Neuronal stem cell (in vitro differentiated cells): ENCODE measurements around the gene GALNTL6.

Source experiments
- DNase-seq: peaks from one replicate; pipeline ENCODE4 v3.0.0-alpha.2; 2013; ENCODE audit warnings: low spot score
- H2AFZ ChIP-seq: one replicate; pipeline ENCODE4 v1.6.1; 2013; ENCODE audit warnings: mild to moderate bottlenecking, low read length, inconsistent platforms
- H2AK5ac ChIP-seq: 2 replicates; pipeline ENCODE4 v1.6.1; 2013; ENCODE audit warnings: low read depth, mild to moderate bottlenecking, inconsistent platforms, low read length, moderate library complexity, mixed read lengths
- H2BK120ac ChIP-seq: 2 replicates; pipeline ENCODE4 v1.6.1; 2013; ENCODE audit warnings: low read depth, mild to moderate bottlenecking, inconsistent platforms, low read length, moderate library complexity, mixed read lengths
- H2BK12ac ChIP-seq: one replicate; pipeline ENCODE4 v1.6.1; 2013; ENCODE audit warnings: low read length, inconsistent platforms
- H2BK15ac ChIP-seq: 2 replicates; pipeline ENCODE4 v1.6.1; 2013; ENCODE audit warnings: mild to moderate bottlenecking, low read length, inconsistent platforms, mixed read lengths
- H2BK5ac ChIP-seq: one replicate; pipeline ENCODE4 v1.6.1; 2013; ENCODE audit warnings: inconsistent platforms, mild to moderate bottlenecking, low read length, moderate library complexity
- H3K14ac ChIP-seq: one replicate; pipeline ENCODE4 v1.6.1; 2013; ENCODE audit warnings: low read length, inconsistent platforms
- H3K18ac ChIP-seq: 2 replicates; pipeline ENCODE4 v1.6.1; 2013; ENCODE audit warnings: low read length, inconsistent platforms
- H3K23ac ChIP-seq: 2 replicates; pipeline ENCODE4 v1.6.1; 2013; ENCODE audit warnings: low read depth, mild to moderate bottlenecking, mixed read lengths, low read length, inconsistent platforms; ENCODE audit not compliant: poor library complexity
- H3K27ac ChIP-seq: replicated peaks from 3 replicates; pipeline ENCODE4 v1.5.1; 2013; ENCODE audit warnings: low read length, inconsistent platforms
- H3K27me3 ChIP-seq, 3 experiments: 2 replicates each; pipeline ENCODE4 v1.6.1; 2013; ENCODE audit warnings: low read length in 3 of 3, mild to moderate bottlenecking in 2 of 3, inconsistent platforms in 1 of 3, low read depth in 1 of 3, mixed read lengths in 1 of 3, moderate library complexity in 1 of 3; ENCODE audit not compliant: control insufficient read depth in 3 of 3, insufficient read depth in 3 of 3
- H3K36me3 ChIP-seq, 2 donors: replicated peaks in 1 of 2; 2 replicates each; pipeline ENCODE4 v1.6.1; 2013; ENCODE audit warnings: low read length in 2 of 2; ENCODE audit not compliant: control insufficient read depth in 2 of 2, insufficient read depth in 2 of 2
- H3K4ac ChIP-seq: 2 replicates; pipeline ENCODE4 v1.6.1; 2013; ENCODE audit warnings: inconsistent platforms, mild to moderate bottlenecking, low read length, moderate library complexity
- H3K4me1 ChIP-seq, 2 donors: 1 replicate in 1 of 2; 2 replicates in 1 of 2; pipeline ENCODE4 v1.6.1; 2013; ENCODE audit warnings: low read length in 2 of 2, low read depth in 1 of 2; ENCODE audit not compliant: control insufficient read depth in 2 of 2, insufficient read depth in 1 of 2
- H3K4me2 ChIP-seq: one replicate; pipeline ENCODE4 v1.6.1; 2013; ENCODE audit warnings: mild to moderate bottlenecking, low read length, inconsistent platforms; ENCODE audit not compliant: insufficient read depth, poor library complexity, severe bottlenecking
- H3K4me3 ChIP-seq, 2 donors: 2 replicates each; pipeline ENCODE4 v1.5.1; 2013; ENCODE audit warnings: low read length in 2 of 2, mild to moderate bottlenecking in 2 of 2, inconsistent platforms in 1 of 2, moderate library complexity in 1 of 2
- H3K79me1 ChIP-seq: one replicate; pipeline ENCODE4 v1.6.1; 2013; ENCODE audit warnings: low read depth, mild to moderate bottlenecking, inconsistent platforms, low read length, moderate library complexity
- H3K9ac ChIP-seq: one replicate; pipeline ENCODE4 v1.6.1; 2013; ENCODE audit warnings: mild to moderate bottlenecking, low read depth, low read length, inconsistent platforms; ENCODE audit not compliant: poor library complexity
- H3K9me3 ChIP-seq, 2 donors: replicated peaks in 1 of 2; 2 replicates each; pipeline versions ENCODE3 to v1.6.1; 2013; ENCODE audit warnings: low read length in 2 of 2, mild to moderate bottlenecking in 2 of 2, inconsistent platforms in 1 of 2, low read depth in 1 of 2, mixed read lengths in 1 of 2, moderate library complexity in 1 of 2; ENCODE audit not compliant: control insufficient read depth in 2 of 2, insufficient read depth in 1 of 2
- H4K8ac ChIP-seq: one replicate; pipeline ENCODE4 v1.6.1; 2013; ENCODE audit warnings: low read depth, mild to moderate bottlenecking, inconsistent platforms, low read length, moderate library complexity
- H4K91ac ChIP-seq: one replicate; pipeline ENCODE4 v1.6.1; 2013; ENCODE audit warnings: low read length, low read depth, mild to moderate bottlenecking, inconsistent platforms; ENCODE audit not compliant: poor library complexity
- WGBS, 2 donors: extraction: QIAGEN DNeasy Blood & Tissue Kit; methylation state at CpG; one replicate each; pipeline ENCODE4 v1.1.7; 2013; ENCODE audit warnings: missing lambda C conversion rate in 2 of 2, mixed read lengths in 1 of 2; ENCODE audit not compliant: insufficient read length in 2 of 2, insufficient replicate concordance in 1 of 2; ENCODE audit errors: extremely low coverage in 2 of 2; 5-methylcytosine and 5-hydroxymethylcytosine counted together

GALNTL6 gene

DNA sequence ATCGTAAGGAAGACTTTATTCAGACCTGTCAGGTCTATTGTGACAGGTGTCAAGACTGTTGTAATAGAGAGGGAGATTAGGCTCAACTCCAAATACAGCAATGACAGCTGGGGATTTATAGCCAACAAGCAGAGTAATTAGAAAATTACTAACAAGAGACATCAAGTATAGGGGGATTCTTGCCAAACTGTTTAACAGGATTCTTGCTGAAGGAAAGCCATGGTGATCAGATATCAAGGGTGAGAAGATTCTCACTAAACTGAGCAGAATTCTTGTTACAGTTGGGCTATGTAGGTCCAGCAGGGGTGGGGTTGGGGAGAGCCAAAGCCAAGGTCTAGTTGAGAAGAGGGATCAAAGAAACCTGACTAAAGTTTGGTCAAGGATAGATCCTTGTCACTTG is 894.4 kb downstream of the GALNTL6 start:
- no peaks in the 10 kb centered on the region for H3K36me3 ChIP-seq
- H3K27me3 ChIP-seq, result no peaks in the 10 kb centered on the region
- no CpG with 5 or more reads among the region's 1 CpG for whole genome bisulfite sequencing, 2 donors
- no peaks in the 10 kb centered on the region for H3K79me1 ChIP-seq
- no peak overlapping the region for H3K23ac ChIP-seq
- H3K4ac ChIP-seq, result no peak overlapping the region
- H3K9me3 ChIP-seq, result peaks cover 5 to 17% of the 10 kb centered on the region in 2 donors
- no peak overlapping the region for H3K18ac ChIP-seq
- no peak overlapping the region for H2AFZ ChIP-seq
- H4K8ac ChIP-seq, result no peak overlapping the region
- no peak overlapping the region for H3K9ac ChIP-seq
- no peak overlapping the region for H2AK5ac ChIP-seq
- H3K27ac ChIP-seq, result no peak overlapping the region
- no peak overlapping the region for H3K4me3 ChIP-seq
- H3K14ac ChIP-seq, result no peak overlapping the region
- DNase-seq, result no peak
- H4K91ac ChIP-seq, result no peak overlapping the region
- no peak overlapping the region for H3K4me2 ChIP-seq
- H2BK120ac ChIP-seq, result no peak overlapping the region
- no peak overlapping the region for H2BK5ac ChIP-seq
- peaks cover 4 to 6% of the 10 kb centered on the region in 2 donors for H3K4me1 ChIP-seq
- H2BK12ac ChIP-seq, result no peak overlapping the region
- H2BK15ac ChIP-seq, result no peak overlapping the region

GRCh38 chr4:172708184-172708583 is 895.0 kb downstream of the GALNTL6 start:
- H2AK5ac ChIP-seq, result no peak overlapping the region
- no peak overlapping the region for H4K8ac ChIP-seq
- no CpG with 5 or more reads among the region's 5 CpGs for WGBS, 2 donors
- H2BK12ac ChIP-seq, result no peak overlapping the region
- H4K91ac ChIP-seq, result no peak overlapping the region
- no peaks in the 10 kb centered on the region for H3K27me3 ChIP-seq
- H2AFZ ChIP-seq, result no peak overlapping the region
- peaks cover 4 to 6% of the 10 kb centered on the region in 2 donors for H3K4me1 ChIP-seq
- H3K36me3 ChIP-seq, result no peaks in the 10 kb centered on the region
- H3K23ac ChIP-seq, result no peak overlapping the region
- H3K4me2 ChIP-seq, result no peak overlapping the region
- H3K9me3 ChIP-seq, result peaks cover 5 to 17% of the 10 kb centered on the region in 2 donors
- H3K4me3 ChIP-seq, result no peak overlapping the region
- no peak overlapping the region for H3K18ac ChIP-seq
- no peak overlapping the region for H2BK15ac ChIP-seq
- no peak overlapping the region for H2BK120ac ChIP-seq
- H3K14ac ChIP-seq, result no peak overlapping the region
- DNase-seq, result no peak
- no peak overlapping the region for H2BK5ac ChIP-seq
- H3K4ac ChIP-seq, result no peak overlapping the region
- H3K27ac ChIP-seq, result no peak overlapping the region
- H3K79me1 ChIP-seq, result no peaks in the 10 kb centered on the region
- no peak overlapping the region for H3K9ac ChIP-seq

DNA sequence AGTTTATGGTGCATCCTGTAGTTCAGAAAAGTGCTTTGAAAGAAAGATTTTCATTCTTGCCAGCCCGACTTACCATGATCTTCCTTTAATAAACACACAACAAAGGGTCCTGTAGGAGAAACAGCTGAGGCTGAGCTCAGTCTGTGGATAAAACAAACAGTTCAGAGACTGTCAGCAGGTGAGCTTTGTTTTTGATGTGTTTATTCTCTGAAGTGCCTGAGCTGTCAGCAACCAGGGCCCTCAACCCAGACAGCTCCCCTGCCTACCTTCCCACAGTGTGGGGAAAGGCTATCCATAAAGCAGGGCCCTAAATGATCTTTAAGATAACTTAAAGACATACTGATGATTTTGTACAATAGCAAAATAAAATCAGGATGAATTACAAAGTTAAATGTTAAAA is 896.2 kb downstream of the GALNTL6 start:
- Histone ChIP-seq H2AK5ac (no peak overlapping the region), H3K79me1 (no peaks in the 10 kb centered on the region), H3K9ac (no peak overlapping the region), H3K23ac (no peak overlapping the region), H3K27ac (no peak overlapping the region), H2BK15ac (no peak overlapping the region), H4K91ac (no peak overlapping the region), H2BK12ac (no peak overlapping the region), H3K27me3 (no peaks in the 10 kb centered on the region), H4K8ac (no peak overlapping the region), H3K4me3 (no peak overlapping the region), H3K36me3 (no peaks in the 10 kb centered on the region), H3K4me2 (no peak overlapping the region), H2AFZ (no peak overlapping the region), H2BK120ac (no peak overlapping the region), H3K4ac (no peak overlapping the region), H3K9me3 (peaks cover 5 to 17% of the 10 kb centered on the region in 2 donors), H3K14ac (no peak overlapping the region), H2BK5ac (no peak overlapping the region), H3K4me1 (peaks cover 4 to 6% of the 10 kb centered on the region in 2 donors), H3K18ac (no peak overlapping the region)
- WGBS, 2 donors, result no CpG with 5 or more reads among the region's 1 CpG
- DNase-seq, result peak; percentile 15

DNA sequence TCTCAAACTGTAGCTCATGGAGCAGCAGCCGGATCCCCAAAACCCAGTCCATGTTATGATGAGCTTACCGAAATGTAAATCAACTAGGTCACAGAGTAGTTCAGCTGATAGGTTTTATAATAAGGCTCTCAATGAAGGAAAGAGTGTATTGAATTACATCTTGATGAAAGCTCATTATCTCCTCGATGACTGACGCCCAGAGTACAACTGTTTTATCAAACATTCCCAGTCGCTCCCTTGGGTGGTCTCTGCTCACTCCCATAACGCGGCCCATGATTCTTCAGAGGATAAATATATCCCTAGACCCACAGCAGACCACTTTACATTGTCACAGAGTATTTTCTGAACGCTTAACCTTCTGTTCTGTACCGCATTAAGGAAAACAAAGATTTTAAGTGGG is 903.1 kb downstream of the GALNTL6 start:
- Histone ChIP-seq H2AFZ (no peak overlapping the region), H3K23ac (no peak overlapping the region), H3K4me3 (no peak overlapping the region), H3K4ac (no peak overlapping the region), H2BK5ac (no peak overlapping the region), H2BK15ac (no peak overlapping the region), H2BK12ac (no peak overlapping the region), H3K27me3 (no peaks in the 10 kb centered on the region), H2AK5ac (no peak overlapping the region), H4K8ac (no peak overlapping the region), H3K79me1 (no peaks in the 10 kb centered on the region), H3K9me3 (no peaks in the 10 kb centered on the region), H3K27ac (no peak overlapping the region), H3K4me2 (no peak overlapping the region), H3K18ac (no peak overlapping the region), H3K4me1 (no peaks in the 10 kb centered on the region), H2BK120ac (no peak overlapping the region), H3K36me3 (no peaks in the 10 kb centered on the region), H4K91ac (no peak overlapping the region), H3K9ac (no peak overlapping the region), H3K14ac (no peak overlapping the region)
- WGBS, 2 donors, result no CpG with 5 or more reads among the region's 9 CpGs
- no peak for DNase-seq
